ENCODE results near the gene HCK. TPM values are rescaled to one million over a fixed set of nuclear protein-coding genes. Genes with fewer than 3 reads are reported as not detected.

HCK gene
- polyA plus RNA-seq, 1 experiment, result not detected

DNA sequence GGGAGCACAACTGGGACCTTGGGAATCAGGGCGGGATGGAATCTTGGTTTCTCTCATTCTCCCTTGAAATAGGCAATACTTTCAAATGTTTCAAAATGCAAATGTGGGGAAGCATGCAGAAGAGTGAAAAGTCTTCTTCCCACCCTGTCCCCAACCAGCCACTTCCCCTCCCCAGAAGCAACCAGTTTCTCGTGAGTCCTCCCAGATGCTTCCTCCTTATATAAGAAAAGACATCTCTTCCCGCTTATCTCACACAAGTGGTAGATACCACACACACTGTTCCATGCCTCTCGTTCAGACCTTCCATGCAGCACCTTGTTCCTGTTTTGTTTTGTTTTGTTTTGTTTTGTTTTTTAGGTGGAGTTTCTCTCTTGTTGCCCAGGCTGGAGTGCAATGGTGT is 25.1 kb downstream of the HCK start:
- H3K9me3 ChIP-seq (ENCODE audit: control insufficient read depth, insufficient read depth, low read length), result no peaks in the 10 kb centered on the region
- DNase-seq (ENCODE audit: low read depth, low spot score), result no peak
- no peak overlapping the region for H3K27ac ChIP-seq (ENCODE audit: low read depth, low read length)
- CTCF ChIA-PET, result no interaction called here
- H3K4me3 ChIP-seq (ENCODE audit: low read depth, low read length), result no peak overlapping the region
- POLR2A ChIA-PET, result no interaction called here
- no peak for TF ChIP-seq CTCF (IDR thresholded peaks at IDR 0.05; ENCODE audit: low read depth, low read length)
- peaks cover 42% of the 10 kb centered on the region for H3K27me3 ChIP-seq (ENCODE audit: control insufficient read depth, insufficient read depth, low read length)

GRCh38 chr20:32078322-32078721 is 26.3 kb downstream of the HCK start:
- Histone ChIP-seq H3K27me3 (ENCODE audit: control insufficient read depth, insufficient read depth, low read length) (peaks cover 42% of the 10 kb centered on the region), H3K4me3 (ENCODE audit: low read depth, low read length) (no peak overlapping the region), H3K27ac (ENCODE audit: low read depth, low read length) (no peak overlapping the region), H3K9me3 (ENCODE audit: control insufficient read depth, insufficient read depth, low read length) (no peaks in the 10 kb centered on the region)
- no peak for TF ChIP-seq CTCF (IDR thresholded peaks at IDR 0.05; ENCODE audit: low read depth, low read length)
- ChIA-PET POLR2A (no interaction called here), CTCF (no interaction called here)
- no peak for DNase-seq (ENCODE audit: low read depth, low spot score)

DNA sequence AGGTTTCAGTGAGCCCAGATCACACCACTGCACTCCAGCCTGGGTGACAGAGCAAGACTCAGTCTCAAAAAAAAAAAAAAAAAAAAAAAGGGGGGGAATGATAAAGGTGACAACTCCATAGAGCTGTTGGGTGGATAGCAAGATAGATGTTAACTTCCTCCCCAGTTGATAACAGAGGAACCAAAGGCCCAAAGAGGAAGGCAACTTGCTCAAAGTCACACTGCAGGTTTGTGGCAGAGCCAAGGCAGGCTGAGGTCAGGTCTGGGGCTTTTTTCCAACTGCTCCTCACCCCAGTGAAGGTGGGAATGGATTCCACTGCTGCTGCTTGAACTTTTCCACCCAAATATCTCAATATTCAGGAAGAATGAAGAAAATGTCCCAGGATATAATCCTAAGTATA is 26.7 kb downstream of the HCK start:
- Histone ChIP-seq H3K27ac (ENCODE audit: low read depth, low read length) (no peak overlapping the region), H3K4me3 (ENCODE audit: low read depth, low read length) (no peak overlapping the region), H3K9me3 (ENCODE audit: control insufficient read depth, insufficient read depth, low read length) (no peaks in the 10 kb centered on the region), H3K27me3 (ENCODE audit: control insufficient read depth, insufficient read depth, low read length) (peaks cover 42% of the 10 kb centered on the region)
- TF ChIP-seq CTCF (IDR thresholded peaks at IDR 0.05; ENCODE audit: low read depth, low read length), result no peak
- no peak for DNase-seq (ENCODE audit: low read depth, low spot score)
- CTCF ChIA-PET, result no interaction called here
- POLR2A ChIA-PET, result interaction anchor here (0.6 kb wide), 1 partner anchor 20 kb away, joined by 5 read pairs; no protein-coding TSS in a partner anchor

DNA sequence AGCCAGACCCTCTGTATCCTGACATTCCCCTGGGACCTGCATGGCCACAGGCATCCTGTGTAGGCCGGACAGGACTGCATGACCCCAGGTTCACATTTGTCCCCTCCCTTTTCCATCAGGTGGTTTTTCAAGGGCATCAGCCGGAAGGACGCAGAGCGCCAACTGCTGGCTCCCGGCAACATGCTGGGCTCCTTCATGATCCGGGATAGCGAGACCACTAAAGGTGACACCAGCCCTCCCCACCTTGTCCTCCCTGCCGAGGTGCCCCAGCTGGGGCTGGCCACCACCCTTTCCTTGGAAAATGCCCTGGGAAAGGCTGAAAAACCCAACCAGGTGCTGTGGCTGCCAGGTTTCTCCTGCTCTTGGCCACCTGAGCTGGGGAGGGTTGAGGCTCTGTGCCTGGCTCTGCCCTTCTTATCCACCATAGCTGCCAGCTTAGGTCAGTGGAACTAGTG is 27.6 kb downstream of the HCK start:
- peaks cover 36% of the 10 kb centered on the region for H3K27me3 ChIP-seq (ENCODE audit: control insufficient read depth, insufficient read depth, low read length)
- TF ChIP-seq CTCF (IDR thresholded peaks at IDR 0.05; ENCODE audit: low read depth, low read length), result no peak
- CTCF ChIA-PET, result interaction anchor here (3.2 kb wide), 1 partner anchor 12 kb away, joined by 17 read pairs; no protein-coding TSS in a partner anchor
- H3K27ac ChIP-seq (ENCODE audit: low read depth, low read length), result no peak overlapping the region
- POLR2A ChIA-PET, result no interaction called here
- H3K4me3 ChIP-seq (ENCODE audit: low read depth, low read length), result no peak overlapping the region
- DNase-seq (ENCODE audit: low read depth, low spot score), result no peak
- H3K9me3 ChIP-seq (ENCODE audit: control insufficient read depth, insufficient read depth, low read length), result no peaks in the 10 kb centered on the region

DNA sequence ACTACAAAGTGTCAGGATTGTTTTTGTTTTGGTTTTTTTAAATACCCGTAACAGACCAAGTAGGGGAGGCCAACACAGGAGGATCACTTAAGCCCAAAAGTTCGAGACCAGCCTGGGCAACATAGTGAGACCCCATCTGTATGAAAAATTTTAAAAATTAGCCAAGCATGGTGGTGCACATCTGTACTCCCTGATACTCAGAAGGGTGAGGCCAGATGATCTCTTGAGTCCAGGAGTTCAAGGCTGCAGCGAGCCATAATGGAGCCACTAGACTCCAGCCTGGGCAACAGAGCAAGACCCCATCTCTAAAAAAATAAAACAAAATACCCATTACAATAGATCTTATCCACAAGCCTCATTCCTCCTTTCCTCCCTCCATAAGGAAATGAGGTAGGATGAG is 28.7 kb downstream of the HCK start:
- TF ChIP-seq CTCF (IDR thresholded peaks at IDR 0.05; ENCODE audit: low read depth, low read length), result no peak
- ChIA-PET POLR2A (no interaction called here), CTCF (interaction anchor here (3.2 kb wide), 1 partner anchor 11 kb away, joined by 17 read pairs; no protein-coding TSS in a partner anchor)
- Histone ChIP-seq H3K4me3 (ENCODE audit: low read depth, low read length) (no peak overlapping the region), H3K27ac (ENCODE audit: low read depth, low read length) (no peak overlapping the region), H3K9me3 (ENCODE audit: control insufficient read depth, insufficient read depth, low read length) (no peaks in the 10 kb centered on the region), H3K27me3 (ENCODE audit: control insufficient read depth, insufficient read depth, low read length) (peaks cover 41% of the 10 kb centered on the region)
- DNase-seq (ENCODE audit: low read depth, low spot score), result no peak
